Epidermal melanocyte (primary cell): ENCODE data around the gene GIT2.
"Not testable (repeated sequence)": the region's sequence is repeated elsewhere in the genome, so short reads cannot be mapped to it uniquely, and the experiment has no call there.

ENCODE experiments used
- DNase-seq: peaks from one replicate; pipeline ENCODE4 v3.0.0; 2011; ENCODE audit warnings: low spot score; ENCODE audit not compliant: insufficient read length

GIT2 gene

DNA sequence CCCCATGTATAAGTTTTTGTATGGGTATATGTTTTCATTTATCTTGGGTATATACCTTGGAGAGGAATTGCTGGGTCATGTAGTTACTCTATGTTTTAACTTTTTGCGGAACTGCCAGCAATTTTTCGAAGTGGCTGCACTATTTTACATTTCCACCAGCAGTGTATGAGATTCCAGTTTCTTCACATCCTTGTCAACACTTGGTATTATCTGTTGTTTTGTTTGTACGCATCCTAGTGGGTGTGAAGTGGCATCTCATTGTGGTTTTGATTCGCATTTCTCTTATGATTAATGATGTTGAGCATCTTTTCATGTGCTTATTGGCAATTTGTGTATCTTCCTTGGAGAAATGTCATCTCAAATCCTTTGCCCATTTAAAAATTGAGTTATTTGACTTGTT, 9.9 kb upstream of the GIT2 start:
- DNase-seq, result no peak

- no peak for DNase-seq
Observed at GRCh38 chr12:110005319-110005973, 9.3 kb upstream of the GIT2 start.

GRCh38 chr12:110004598-110004997, 8.4 kb upstream of the GIT2 start:
- DNase-seq, result no peak

GRCh38 chr12:110002676-110003515, 6.7 kb upstream of the GIT2 start:
- DNase-seq, result no peak

DNA sequence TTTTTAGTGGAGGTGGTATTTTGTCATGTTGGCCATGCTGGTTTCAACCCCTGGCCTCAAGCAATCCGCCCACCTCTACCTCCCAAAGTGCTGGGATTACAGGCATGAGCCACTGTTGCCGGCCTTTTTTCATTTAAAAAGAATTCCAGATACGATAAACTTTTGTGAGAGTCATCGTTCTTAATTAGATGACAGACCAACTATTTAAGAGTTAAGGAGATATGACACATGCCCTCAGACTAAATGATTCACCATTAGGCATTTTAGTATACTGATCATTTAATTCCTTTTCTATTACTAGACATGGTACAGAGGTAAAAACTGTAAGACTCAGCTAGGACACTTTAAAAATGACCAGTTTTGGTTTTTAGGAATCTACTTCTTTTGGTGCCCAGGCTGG, 5.4 kb upstream of the GIT2 start:
- no peak for DNase-seq

DNA sequence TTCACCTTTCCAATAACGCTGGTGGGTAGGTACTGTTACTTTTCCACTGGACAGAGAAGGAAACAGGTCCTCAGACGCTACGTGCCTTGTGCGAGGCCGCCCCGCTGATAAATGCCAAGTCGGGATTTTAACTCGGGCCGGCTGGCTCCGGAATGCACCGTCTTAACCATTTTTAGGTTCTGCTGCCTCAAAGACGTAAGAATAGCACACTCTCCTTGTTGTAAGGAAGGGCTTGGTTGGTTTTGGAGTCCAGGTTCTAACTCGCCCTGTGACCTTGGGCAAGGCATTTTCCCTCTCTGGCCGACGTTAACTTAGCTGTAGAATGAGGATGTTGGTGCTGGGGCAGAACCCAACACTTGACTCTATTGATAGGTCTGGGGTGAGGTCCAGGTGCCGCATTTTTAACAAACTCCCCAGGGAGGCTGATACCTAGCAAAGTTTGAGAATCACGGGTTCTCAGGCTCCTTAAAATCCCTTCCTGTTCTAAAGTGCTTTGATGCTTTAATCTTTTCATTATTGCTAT, 3.9 kb upstream of the GIT2 start:
- DNase-seq, result no peak

DNA sequence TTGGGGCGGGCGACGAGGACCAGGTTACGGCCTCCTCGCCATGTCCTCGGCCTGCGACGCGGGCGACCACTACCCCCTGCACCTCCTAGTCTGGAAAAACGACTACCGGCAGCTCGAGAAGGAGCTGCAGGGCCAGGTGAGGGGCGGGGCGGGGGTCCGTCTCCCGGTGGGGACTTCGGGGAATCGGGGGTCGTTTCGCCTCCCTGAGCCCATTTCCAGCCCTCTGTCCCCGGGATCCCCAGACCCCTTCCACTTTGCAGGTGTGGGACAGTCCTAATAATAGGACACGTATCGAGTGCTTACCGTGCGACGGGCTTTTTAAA, 3.4 kb upstream of the GIT2 start:
- DNase-seq, result no peak

DNA sequence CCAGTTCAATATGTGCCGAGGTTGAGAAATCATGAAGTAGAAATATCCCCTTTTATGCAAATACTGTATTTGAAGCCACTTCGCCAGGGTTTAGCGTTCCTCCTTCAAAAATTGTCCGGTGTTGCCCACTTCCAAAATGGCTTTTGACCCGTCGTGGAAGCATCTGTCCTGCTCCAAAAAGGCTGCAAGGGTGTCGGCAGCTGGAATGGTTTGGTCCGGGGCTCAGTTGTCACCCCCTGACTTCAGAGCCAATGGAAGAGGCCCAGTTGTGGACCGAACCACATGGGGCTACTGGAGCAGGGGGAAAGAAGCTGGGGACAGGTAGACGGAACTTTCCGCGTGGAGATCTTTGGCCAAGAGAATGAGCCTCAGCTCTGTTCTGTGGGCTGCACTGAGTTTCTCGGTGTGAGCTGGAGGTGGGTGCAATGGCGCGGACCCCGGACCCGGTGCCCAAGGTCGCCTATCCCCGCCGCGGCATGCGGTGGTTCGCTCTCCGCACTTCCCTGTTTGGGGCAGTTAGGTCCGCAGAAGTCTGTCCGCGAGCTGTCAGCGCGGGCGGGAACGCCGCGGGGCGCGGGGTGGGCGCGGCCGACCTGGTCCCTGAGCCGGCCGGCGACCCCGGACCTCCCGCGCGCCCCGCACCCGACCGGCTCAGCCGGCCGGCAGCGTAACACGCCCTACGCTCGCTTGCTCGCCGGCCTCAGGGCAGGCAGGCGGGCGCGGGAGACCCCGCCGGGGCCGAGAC, 2.9 kb upstream of the GIT2 start, which contains the start of gene ANKRD13A:
Gene ANKRD13A (plus strand): TSS at position 527 of the 745 bp plus-strand sequence. CDS start 259 bp downstream, outside the sequence.
- DNase-seq, result peak; percentile 83

DNA sequence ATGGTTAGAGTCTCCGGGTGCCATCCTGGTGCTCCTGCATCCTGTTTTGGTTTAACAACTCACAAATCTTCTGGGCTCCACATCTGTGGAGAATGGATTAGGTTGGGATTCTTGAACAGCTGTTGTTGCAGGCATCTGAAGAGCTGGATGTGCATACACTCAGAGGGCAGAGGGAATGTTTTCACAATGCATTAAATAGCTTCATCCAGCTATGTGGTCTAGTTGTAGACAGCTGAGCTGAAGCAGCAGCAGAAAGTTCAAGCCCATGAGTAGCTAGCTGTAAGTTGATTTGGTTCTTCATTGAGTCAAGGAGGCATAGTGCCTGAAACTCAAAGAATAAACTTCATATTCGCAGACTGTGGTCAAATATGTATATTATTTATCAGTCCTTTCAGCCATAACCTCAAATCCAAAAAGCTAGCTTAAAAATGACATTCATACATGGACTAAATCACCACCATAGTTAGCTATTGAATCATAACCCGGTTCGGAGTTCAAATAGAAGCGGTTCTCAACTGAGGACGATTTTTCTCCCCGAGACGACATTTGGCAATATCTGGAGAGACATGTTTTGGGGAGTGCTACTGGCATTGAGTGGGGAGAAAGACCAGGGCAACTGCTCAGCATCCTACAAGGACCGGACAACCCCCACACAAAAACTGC, 2.2 kb upstream of the GIT2 start:
- no peak for DNase-seq

DNA sequence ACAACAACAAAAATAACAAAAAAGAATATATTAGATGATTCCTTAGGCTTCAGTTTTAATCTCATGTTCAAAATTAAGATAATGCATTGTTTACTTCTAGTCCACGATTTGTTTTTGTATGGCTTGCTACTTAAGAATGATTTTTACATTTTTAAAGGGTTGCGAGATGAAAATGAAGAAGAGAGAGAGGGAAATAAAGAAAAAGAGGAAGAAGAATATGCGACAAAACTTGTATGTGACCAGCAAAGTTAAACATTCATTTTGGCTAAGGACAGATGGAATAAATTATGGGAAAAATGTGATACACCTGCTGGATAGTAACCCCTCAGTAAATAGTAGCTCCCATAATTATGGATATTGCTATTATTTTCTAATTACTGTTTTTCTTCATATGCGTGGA, 1.2 kb upstream of the GIT2 start:
- DNase-seq, result no peak

GRCh38 chr12:109996483-109996853, 300 bp upstream of the GIT2 start:
- no peak for DNase-seq

- DNase-seq, result no peak
Observed at GRCh38 chr12:109995361-109995685, 845 bp downstream of the GIT2 start.

DNA sequence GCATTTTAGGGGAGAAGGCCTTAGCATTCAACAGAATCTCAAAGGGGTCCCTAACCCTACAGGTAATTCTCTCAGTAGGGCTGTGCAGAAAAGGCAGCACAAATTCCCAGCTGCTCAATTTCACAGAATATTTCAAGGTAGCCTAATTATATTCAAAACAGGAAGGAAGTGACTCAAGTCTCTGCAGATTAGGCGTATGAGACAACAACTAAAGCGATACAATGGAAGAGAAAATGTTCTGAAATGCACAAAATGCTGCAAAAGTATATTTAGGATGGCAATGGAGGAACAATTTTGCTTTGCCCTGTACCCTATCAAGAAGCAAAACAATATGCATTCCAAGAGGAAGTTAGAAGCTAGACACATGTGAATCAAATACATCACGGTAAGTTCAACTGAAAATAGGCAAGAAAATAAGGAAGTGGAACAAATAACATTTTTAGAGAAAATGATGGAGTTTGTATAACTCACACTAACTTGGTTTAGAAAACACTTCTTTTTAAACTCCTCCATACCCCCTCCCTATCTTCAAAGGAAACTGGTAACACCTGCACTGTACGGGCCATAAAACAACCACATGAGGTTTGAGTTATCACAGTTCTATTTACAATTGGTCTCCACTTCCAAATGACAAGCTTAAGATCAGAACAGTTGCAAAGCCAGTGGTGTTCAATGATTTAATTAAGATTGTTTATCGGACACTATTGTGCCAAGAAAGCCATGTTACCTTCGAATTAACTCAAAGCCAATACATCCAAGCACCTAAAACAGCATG, 1.6 kb downstream of the GIT2 start:
- DNase-seq, result no peak

GRCh38 chr12:109993091-109993490, 3.1 kb downstream of the GIT2 start:
- DNase-seq, result no peak

GRCh38 chr12:109991586-109991985, 4.6 kb downstream of the GIT2 start:
- DNase-seq, result no peak

- DNase-seq, result no peak
Observed at GRCh38 chr12:109989380-109989779, 6.8 kb downstream of the GIT2 start.

DNA sequence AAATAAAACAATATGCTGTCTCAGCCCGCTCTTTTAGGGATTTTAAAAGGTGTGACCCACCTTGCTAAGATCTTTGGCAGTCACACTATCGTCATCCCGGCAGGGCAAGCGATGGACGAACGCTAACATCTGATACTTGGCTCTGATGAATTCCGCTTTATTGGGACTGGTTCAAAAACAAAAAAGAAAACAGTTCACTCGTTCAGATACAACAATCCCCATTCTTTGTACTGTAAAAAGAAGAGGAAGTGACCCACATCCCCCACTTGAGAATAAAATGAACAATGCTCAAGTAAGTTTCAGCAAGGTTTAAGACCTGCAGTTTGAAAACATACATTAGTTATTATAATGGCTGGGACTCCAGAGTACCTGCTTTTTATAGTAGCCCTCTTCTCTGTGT, 7.3 kb downstream of the GIT2 start:
- no peak for DNase-seq

- no peak for DNase-seq
Observed at GRCh38 chr12:109988274-109988673, 7.9 kb downstream of the GIT2 start.

DNA sequence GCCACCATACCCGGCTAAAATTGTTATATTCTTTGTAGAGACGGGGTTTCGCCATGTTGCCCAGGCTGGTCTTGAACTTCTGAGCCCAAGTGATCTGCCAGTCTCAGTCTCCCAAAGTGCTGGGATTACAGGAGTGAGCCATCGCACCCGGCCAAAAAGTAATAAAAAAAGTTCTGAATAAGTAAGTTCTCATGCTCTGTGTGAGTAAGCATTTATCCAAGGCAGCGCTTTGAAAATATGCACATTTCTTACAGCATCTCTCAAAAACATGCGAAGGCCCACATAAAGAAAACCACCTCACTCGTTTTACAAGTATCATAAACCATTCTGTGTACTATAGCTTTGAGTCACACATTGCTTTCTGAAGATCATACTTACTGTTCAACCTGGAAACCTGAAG, 8.6 kb downstream of the GIT2 start:
- no peak for DNase-seq

DNA sequence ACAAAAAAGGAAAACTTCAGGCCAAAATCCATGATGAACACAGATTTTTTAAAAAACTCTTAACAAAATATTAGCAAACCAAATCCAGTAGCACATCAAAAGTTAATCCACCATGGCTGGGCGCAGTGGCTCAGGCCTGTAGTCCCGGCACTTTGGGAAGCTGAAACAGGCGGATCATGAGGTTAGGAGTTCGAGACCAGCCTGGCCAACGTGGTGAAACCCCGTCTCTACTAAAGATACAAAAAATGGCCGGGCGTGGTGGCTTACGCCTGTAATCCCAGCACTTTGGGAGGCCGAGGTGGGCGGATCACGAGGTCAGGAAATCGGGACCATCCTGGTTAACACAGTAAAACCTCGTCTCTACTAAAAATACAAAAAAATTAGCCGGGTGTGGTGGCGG, 9.9 kb downstream of the GIT2 start:
- not testable (repeated sequence) for DNase-seq
